NCI-H2107 treated with DMSO at 0.1 percent for 48 hours (cell line): ENCODE data around the gene ADAM11.
"Not testable (repeated sequence)": the region's sequence is repeated elsewhere in the genome, so short reads cannot be mapped to it uniquely, and the experiment has no call there.

Experiments
- DNase-seq: peaks from one replicate; lab custom pipeline; 2025; ENCODE audit not compliant: unreplicated experiment; lab: John Stamatoyannopoulos, UW

ADAM11 gene, protein sequence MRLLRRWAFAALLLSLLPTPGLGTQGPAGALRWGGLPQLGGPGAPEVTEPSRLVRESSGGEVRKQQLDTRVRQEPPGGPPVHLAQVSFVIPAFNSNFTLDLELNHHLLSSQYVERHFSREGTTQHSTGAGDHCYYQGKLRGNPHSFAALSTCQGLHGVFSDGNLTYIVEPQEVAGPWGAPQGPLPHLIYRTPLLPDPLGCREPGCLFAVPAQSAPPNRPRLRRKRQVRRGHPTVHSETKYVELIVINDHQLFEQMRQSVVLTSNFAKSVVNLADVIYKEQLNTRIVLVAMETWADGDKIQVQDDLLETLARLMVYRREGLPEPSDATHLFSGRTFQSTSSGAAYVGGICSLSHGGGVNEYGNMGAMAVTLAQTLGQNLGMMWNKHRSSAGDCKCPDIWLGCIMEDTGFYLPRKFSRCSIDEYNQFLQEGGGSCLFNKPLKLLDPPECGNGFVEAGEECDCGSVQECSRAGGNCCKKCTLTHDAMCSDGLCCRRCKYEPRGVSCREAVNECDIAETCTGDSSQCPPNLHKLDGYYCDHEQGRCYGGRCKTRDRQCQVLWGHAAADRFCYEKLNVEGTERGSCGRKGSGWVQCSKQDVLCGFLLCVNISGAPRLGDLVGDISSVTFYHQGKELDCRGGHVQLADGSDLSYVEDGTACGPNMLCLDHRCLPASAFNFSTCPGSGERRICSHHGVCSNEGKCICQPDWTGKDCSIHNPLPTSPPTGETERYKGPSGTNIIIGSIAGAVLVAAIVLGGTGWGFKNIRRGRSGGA

DNA sequence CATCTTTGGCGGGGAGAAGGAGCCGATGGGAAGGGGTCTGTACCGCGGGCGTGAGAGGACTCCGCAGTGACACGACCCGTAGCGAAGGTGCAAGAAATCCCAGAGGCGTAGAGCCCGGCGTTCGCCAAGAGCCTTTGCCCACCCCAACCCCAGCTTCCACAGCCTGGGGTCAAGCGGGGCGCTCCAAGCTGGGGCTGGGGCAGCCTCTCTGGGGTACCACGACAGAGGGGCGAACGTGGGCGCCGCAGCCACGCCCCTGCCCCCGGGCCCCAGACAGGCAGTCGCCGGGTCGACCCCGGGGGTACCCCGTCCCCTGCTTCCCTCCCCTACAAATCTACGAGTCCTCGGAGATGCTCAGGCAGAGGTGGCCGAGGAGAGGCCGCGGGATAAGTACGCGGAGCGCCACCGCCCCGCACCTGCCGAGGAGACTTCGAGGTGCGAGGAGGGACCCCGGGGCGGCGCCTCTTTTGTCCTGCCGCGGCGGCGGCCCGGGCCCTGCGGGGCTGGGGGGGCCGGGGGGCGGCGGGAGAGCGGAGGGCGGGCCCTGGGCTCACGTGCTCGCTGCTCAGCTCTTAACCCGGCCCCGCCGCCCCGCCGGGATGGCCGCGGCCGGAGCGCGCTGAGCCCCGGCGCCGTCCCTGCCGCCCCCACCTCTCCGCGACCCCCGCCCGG is at the start of gene ADAM11:
TSS of gene ADAM11 (plus strand) at position 575 of the 672 bp plus-strand sequence. CDS start 212 bp downstream, outside the sequence.
- DNase-seq = no peak

DNA sequence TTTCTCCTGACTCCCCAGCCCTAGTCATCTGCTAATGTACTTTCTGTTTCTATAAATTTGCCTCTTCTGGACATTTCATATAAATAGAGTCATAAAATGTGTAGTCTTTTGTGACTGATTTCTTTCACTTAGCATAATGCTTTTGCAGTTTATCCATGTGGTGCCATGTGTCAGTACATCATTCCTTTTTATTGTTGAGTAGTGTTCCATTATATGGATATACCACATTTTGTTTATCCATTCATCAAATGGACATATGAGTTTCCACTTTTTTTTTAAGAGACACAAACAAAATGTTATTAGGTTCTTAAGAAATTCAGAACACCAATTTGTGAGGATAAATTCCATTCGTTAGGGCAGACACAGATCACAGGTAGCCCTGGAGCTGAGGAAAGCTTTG is 39.3 kb upstream of the ADAM11 start:
- DNase-seq = no peak

DNA sequence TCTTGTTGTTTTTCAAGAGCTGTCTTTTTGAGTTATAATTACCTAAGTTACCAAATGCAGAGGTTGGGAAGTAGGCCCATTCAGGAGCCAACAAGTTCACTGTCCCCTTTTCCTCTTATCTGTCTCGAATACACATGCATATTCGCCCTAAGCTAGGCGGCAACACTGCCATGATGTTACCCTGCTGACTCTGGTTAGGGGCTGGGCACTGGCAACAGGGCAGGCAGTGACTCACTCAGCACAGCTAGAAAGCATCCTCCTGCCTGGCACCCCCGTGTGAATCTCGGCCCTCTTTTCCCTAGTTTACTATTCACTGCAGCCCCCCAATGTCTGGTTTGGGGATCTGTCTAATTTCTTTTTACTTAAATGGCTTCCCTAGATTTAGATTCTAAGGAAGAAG is 36.5 kb upstream of the ADAM11 start:
- no peak for DNase-seq

DNA sequence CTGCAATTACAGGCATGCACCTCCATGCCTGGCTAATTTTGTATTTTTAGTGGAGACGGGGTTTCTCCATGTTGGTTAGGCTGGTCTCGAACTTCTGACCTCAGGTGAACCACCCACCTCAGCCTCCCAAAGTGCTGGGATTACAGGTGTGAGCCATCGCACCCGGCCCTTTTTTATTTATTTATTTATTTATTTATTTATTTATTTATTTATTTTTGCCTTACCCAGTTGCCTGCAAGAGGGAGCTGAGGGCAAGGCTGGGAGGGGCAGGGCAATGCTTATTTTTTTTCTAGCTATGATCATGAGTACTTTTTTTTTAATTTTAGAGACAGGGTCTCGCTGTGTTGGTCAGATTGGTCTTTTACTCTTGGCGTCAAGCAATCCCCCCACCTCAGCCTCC is 32.7 kb upstream of the ADAM11 start:
- not testable (repeated sequence) for DNase-seq

DNA sequence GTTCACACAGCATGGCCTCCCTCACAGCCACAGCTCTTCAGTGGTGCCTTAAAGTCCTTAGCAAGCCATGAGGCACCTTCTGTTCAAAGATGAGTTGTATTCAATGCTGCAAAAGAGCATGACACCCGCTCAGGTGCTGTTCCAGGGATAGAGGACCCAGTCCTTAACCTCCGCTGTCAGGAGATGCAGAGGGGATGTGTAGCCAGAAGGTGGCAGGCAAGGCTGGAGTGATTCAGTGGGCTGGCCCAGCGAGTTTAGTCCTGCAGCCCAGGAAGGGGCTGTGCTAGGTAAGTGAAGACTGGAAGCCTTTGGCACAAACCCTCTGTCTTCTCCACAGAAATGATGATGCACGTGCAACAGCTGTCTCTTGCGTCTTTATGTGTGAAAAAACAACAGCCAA is 25.0 kb upstream of the ADAM11 start:
- DNase-seq = no peak

DNA sequence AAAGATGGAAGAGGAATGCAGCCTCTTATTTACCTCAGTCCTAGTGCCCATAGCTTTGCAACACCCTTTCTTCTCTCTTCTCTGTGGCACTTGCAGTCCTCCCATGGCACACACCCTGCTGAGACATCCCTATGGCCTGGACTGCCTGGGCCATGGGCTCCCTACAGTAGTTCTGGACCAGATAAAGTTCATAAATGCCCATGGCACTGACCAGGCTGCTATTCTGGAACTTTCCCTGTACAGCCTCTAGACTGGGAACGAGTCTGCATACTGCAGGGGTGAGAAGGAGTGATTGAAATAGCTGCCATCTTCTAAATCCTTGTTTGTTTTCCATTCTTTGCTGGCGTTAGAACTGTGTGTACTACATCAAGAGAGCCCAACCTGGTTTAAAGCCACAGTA is 24.5 kb upstream of the ADAM11 start:
- no peak for DNase-seq

DNA sequence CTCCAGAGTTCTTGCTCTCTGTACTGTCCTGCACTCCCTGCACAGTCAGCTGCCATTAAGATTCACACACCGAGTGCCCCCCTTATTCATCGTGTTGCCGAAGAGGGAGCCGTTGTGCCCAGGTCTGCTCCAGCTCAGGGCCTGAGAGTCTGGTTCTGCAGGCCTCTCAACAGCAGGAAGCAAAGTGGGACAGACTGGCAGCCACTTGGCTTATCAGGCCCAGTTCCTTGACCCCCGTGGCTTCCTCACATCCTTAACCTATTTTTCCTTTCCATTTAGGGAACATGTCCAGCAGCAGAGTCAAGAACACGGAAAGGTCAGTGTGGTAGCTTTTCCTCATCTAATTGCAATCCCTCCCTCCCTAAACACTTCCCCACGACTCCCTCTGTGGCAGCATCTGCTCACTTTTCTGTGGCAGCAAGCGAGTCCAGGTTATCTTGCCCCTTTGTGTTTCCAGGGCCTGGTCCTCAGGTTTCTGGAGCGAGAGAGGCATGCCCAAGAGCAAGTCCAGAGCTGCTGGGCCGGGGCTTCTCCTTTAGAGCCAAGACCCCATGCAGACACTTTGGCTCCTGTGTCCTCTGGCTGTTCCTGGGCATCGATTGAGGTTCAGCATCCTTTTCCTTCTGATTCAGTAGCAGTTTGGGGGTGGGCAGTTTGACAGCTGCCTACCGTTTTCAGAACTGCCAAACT is 22.1 kb upstream of the ADAM11 start:
- no peak for DNase-seq

DNA sequence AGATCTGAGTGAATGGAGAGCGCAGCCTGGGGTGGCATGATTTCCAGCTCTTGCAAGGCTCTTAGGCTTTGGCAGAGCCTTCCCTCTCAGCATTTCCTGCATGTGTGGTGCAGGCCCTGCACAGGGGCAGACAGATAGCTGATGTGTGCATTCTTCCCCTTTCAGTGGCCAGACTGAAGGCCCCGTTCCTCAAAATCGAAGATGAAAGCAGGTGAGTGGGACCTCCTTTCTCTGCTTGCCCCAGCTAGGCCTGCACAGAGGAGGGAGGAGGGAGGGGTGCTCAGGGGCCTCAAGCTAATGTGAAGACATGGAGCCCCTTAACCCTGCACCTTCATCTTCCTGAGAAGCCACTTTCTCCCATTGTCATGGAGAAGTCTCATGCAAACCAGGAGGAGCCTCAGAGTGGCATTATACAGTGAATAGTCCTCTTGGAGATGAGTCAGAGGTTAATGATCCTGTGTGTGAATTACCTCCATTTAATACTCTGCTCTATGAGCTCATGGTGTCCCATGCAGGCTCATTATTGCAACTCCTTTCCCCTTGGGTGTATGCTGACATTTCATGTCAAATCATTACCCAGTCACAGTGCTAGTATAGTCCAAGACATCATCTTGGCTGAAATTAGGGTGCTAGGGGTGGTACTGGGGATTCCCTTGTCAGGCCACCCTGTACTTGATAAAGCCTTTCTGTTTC is 20.4 kb upstream of the ADAM11 start:
- no peak for DNase-seq

DNA sequence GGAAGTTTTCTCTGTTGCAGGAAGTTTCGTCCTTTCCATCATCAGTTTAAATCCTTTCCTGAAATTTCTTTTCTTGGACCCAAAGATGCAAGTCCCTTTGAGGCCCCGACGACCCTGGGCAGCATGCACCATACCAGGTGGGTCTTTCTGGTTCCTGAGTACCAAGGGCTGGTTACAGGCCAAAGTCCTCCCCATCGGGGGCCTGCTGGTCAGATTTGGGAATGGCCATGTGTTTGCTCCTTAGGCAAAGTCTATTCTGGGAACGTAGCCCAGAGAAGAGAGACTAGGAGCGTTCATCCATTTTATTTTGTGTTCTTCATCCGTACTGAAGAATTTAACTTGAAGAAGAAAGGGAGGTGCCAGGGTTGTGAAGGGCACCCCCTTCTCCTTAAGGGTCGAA is 17.5 kb upstream of the ADAM11 start:
- DNase-seq = no peak

DNA sequence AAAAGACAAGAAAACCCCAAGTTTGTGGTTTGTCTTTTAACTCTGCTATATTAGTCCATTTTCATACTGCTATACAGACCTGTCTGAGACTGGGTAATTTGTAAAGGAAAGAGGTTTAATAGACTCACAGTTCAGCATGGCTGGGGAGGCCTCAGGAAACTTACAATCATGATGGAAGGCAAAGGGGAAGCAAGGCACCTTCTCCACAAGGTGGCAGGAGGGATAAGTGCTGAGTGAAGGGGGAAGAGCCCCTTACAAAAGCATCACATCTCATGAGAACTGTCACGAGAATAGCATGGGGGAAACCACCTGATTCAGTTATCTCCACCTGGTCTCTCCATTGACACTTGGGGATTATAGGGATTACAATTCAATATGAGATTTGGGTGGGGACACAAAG is 13.5 kb upstream of the ADAM11 start:
- DNase-seq = no peak

DNA sequence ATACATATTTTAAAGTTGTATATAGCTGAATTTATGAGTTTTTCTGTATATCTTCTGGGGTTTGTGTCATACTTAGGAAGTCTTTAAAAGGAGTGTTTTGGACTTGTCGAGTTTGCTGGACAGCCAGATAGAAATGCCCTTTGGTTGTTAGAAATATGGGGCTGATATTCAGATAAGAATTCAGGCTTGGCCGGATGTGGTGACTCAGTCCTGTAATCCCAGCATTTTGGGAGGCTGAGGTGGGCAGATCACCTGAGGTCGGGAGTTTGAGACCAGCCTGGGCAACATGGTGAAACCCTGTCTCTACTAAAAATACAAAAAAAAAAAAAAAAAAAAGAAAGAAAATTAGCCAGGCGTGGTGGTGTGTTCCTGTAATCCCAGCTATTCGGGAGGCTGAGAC is 13.1 kb upstream of the ADAM11 start:
- not testable (repeated sequence) for DNase-seq

DNA sequence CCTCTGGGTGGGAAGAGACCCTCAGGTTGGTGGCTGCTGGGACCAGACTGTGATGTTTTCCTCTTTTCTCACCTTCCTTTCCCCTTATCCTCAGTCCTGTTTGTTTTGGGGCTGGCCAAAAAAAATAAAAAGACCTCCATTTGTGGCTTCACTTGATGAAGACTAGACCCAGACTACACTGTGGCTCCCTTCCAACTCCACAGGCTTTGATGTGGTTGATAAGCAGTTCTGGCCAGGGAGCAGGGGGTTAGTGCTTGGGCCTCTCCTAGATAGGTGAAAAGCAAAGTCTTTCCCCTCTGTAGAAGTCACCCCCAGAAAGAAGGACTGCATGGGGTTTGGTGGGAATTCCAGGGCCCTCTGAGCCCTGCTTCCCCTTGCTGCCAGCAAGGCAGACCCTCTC is 11.2 kb upstream of the ADAM11 start:
- no peak for DNase-seq

DNA sequence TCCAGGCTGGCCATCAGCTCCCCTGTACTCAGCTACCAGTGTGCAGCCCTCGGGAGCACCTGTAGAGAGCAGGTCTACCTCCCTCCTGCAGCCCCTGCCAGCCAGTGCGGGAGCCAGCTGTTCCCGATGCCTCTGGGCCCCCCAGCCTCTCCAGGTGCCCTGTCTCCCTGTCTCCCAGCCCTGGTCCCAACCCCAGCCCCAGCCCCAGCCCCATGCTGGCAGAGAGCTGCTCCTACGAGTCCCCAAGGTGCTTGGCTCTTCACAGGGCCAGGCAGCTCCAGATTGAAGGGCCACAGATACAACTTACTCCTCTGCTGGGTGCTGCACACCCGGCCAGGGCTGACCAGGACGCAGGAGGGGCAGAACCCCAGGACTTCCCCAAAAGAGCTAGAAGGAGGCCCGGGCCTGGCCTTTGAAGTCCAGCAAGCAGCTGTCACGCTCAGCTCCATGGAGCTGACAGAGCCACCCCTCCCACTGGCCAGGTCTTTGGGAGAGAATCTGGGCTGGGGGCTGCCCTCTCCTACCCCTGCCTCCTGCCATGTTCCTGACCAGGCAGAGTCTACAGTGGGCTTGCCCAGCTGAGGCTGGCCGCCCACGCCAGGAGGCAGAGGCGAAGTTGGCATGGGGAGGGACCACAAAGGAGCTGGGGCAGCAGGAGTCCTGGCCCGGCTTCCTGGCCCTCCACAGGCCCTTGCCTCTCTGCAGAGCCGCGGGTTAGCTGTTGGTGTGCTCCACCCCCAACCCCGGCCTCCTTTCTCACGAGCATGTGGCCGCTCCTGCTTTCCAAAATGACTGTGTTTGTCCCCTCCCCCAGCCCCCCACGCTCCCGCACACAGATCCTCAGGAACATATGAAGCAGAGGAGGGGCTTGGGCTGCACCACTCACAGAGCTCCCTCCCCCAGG is 9.5 kb upstream of the ADAM11 start:
- DNase-seq = no peak

DNA sequence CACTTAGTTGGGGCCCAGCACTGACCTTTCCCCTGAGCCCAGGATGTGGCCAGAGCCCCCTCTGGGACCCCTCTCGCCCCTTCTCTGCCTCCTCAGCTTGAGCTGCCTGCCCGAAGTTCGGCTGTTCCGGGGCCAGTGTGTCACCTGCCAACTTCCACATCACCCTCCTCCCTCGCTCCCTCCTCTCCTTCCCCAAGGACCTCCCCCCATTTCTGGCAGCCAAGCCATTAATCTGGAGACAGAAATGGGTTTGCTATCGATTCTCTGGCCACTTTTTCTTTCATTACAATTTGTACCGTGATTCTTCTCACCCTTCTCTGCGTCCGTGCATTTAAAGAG is 8.8 kb upstream of the ADAM11 start:
- DNase-seq = no peak

DNA sequence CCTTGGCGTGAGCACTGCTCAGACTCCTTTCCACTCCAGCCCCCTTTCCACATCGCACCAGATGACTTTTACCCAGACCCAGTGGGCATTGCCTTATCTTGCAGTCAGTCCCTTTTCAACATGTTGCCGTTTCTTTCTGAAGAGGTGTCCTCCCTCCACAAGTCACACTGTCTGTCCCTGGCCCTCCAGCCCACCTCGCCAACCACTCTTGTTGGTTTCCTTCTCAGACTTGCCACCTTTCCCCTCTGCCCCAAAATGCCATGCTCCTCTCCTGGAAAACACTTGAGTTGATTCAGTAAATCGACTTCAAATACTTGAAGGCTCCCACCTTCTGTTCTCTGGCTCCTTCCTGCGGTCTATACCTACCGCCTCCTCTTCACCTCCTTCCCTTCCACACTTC is 7.5 kb upstream of the ADAM11 start:
- DNase-seq = no peak

DNA sequence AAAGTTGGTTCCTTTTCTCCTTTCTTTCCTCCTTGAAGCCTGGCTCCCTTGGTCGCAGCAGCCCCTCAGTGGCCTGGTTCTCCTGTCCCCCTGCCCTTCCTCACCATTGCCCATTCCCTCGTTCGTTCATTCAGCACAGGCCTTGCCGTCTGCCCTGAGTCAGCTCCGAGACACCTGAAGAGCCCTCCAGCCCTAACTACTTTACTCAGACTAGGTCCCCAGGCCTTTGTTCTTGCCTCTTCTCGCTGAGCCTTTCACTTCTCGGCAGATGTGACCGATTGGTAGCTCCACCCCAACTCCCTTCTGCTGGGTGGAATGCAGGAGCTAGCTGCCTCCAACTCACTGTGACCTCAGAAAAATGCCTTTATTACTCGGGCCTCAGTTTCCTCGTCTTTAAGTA is 7.0 kb upstream of the ADAM11 start:
- DNase-seq = no peak

DNA sequence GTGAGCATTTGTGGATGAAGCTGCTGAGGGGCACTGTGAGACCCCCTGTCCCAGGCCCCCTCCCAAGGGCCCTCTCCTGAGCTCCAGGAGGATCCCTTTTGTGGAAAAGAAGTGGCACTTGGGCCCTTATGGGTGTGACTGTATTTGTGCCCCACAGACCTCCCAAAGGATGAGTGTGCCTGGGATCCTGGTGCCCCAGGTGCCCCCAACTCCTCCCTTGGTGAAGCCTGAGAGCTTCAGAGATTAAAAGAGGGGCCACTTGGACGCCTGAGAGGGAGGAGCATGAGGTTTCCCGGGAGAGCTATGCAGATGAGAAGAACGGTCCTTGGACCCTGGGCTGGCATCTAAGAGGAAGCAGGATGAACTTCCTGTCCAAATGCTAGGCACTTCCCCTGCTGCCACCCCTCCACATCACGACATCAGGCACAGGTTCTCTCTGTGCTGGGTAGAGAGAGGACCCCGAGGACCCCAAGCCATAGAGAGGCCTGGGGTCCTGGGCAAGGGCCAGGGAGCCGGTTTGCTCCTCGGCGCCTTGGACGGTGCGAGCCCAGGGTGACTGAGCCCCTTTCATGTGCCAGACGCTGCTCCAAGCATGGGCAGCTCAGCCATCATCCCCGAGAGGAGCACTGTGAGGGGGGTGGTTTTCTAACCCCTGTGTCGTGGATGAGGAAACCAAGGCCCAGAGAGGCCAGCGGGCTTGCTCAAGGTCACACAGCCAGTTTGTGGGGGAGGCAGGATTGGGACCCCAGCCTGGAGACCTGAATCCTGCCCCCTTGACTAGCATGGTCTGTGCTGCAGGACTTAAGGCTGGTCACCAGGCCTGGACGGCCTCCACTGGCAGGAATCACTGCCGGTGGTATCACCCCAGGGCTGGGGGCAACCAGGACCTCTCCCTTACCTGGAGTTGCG is 5.6 kb upstream of the ADAM11 start:
- no peak for DNase-seq

DNA sequence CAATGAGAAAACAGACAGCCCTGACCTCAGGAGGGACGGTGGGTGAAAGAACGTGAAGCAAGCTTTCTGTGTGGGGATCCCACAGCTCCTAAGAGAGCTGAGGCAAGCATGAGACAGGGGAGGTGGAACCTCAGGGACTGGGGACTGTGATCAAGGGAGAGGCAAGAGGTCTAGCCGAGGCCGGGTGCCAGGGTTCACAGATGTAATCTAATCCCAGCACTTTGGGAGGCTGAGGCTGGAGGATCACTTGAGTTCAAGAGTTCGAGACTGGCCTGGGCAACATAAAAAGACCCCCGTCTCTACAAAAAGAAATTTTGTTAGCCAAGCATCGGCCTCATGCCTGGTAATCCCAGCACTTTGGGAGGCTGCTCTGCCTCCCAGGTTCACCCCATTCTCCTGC is 4.5 kb upstream of the ADAM11 start:
- no peak for DNase-seq

DNA sequence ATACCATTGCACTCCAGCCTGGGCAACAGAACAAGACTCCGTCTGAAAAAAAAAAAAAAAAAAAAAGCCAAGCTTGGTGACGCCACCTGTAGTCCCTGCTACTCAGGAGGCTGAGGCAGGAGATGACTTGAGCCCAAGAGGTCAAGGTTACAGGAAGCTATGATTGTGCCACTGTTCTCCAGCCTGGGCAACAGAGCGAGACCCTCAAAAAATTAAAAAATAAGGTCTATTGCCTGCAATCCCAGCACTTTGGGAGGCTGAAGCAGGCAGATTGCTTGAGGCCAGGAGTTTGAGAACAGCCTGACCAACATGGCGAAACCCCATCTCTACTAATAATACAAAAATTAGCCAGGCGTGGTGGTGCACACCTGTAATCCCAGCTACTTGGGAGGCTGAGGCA is 3.6 kb upstream of the ADAM11 start:
- not testable (repeated sequence) for DNase-seq
